ENCODE data around the gene CD300LB.

Gene CD300LB

DNA sequence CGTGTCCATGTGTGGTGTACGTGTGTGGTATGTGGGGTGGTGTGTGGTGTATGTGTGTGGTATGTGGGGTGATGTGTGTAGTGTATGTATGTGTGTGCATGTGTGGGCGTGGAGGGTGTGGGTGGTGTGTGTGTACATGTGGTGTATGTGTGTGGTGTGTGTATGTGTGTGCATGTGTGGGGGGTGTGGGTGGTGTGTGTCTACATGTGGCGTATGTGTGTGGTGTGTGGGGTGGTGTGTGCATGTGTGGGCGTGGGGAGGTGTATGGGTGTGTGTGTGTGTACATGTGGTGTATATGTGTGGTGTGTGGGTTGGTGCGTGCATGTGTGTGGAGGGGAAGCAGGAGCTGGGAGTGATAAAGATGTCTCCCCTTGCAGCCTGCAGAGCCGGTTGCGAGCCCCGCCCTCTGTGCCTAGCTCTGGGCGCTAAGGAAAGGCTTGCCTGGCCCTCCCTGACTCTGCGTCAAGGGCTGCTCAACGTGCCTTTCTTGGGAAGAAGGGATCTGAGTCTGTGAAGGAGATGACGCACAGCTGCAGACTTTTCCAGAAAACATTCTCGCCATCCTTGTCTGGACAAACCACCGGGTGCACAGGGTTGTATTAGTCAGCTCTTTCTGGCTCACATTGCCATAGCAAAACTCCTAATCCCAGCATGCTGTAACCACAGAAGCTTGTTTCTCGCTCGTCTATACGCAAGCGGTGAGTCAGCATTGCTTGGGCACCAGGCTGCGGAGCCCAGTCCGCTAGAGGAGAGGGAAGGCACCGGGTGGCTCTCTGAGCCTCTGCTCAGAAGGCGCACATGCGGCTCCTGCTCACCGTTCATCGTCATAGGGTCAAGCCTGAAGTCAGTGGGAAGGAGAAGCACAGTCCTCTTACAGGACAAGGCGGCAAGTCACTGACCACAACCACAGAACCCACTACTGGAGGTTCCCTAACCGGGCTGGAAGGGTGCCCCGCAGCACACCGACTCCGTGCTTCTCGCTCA lies 38.0 kb upstream of the CD300LB start:
- Histone ChIP-seq H3K79me2 (ENCODE audit: insufficient read depth, low read length) (no peaks in the 10 kb centered on the region), H3K9me3 (ENCODE audit: insufficient read depth, low read length, severe bottlenecking) (no peaks in the 10 kb centered on the region), H3K4me2 (ENCODE audit: insufficient read depth, low read length) (no peak overlapping the region), H3K36me3 (ENCODE audit: insufficient read depth, low read length) (no peaks in the 10 kb centered on the region), H3K4me1 (ENCODE audit: insufficient read depth, low read length) (no peaks in the 10 kb centered on the region), H3K9ac (ENCODE audit: low read depth, low read length) (no peak overlapping the region), H3K27me3 (ENCODE audit: insufficient read depth, low read length, poor library complexity) (peaks cover 16% of the 10 kb centered on the region), H2AFZ (ENCODE audit: low read depth, low read length) (no peak overlapping the region), H3K27ac (ENCODE audit: low read length) (no peak overlapping the region), H3K4me3 (ENCODE audit: low read depth in 1 of 2, low read length in 2 of 2) (no peak overlapping the region), H4K20me1 (ENCODE audit: insufficient read depth, low read length) (no peaks in the 10 kb centered on the region)
- ATAC-seq (ENCODE audit: insufficient read depth, low read depth) (peak; percentile 44; the same call in 1 of the 3 replicates), DNase-seq (peak; percentile 13)
- TF ChIP-seq, protein P1, sequence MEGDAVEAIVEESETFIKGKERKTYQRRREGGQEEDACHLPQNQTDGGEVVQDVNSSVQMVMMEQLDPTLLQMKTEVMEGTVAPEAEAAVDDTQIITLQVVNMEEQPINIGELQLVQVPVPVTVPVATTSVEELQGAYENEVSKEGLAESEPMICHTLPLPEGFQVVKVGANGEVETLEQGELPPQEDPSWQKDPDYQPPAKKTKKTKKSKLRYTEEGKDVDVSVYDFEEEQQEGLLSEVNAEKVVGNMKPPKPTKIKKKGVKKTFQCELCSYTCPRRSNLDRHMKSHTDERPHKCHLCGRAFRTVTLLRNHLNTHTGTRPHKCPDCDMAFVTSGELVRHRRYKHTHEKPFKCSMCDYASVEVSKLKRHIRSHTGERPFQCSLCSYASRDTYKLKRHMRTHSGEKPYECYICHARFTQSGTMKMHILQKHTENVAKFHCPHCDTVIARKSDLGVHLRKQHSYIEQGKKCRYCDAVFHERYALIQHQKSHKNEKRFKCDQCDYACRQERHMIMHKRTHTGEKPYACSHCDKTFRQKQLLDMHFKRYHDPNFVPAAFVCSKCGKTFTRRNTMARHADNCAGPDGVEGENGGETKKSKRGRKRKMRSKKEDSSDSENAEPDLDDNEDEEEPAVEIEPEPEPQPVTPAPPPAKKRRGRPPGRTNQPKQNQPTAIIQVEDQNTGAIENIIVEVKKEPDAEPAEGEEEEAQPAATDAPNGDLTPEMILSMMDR (IDR thresholded peaks at IDR 0.05; ENCODE audit: borderline replicate concordance, extremely low read depth, low read length, poor library complexity, severe bottlenecking): no peak
- no peak for TF ChIP-seq EZH2 (IDR thresholded peaks at IDR 0.05; ENCODE audit: borderline replicate concordance, low read depth, low read length, severe bottlenecking)

- no peaks in the 10 kb centered on the region for H3K79me2 ChIP-seq (ENCODE audit: insufficient read depth, low read length)
- no peak for TF ChIP-seq EZH2 (IDR thresholded peaks at IDR 0.05; ENCODE audit: borderline replicate concordance, low read depth, low read length, severe bottlenecking)
- TF ChIP-seq, protein P1 (IDR thresholded peaks at IDR 0.05; ENCODE audit: borderline replicate concordance, extremely low read depth, low read length, poor library complexity, severe bottlenecking): no peak
- no peaks in the 10 kb centered on the region for H3K36me3 ChIP-seq (ENCODE audit: insufficient read depth, low read length)
- no peak for ATAC-seq (ENCODE audit: insufficient read depth, low read depth)
- no peak for DNase-seq
- peaks cover 16% of the 10 kb centered on the region for H3K27me3 ChIP-seq (ENCODE audit: insufficient read depth, low read length, poor library complexity)
- no peaks in the 10 kb centered on the region for H3K4me1 ChIP-seq (ENCODE audit: insufficient read depth, low read length)
- no peak overlapping the region for H3K27ac ChIP-seq (ENCODE audit: low read length)
- H4K20me1 ChIP-seq (ENCODE audit: insufficient read depth, low read length): no peaks in the 10 kb centered on the region
- no peak overlapping the region for H3K4me2 ChIP-seq (ENCODE audit: insufficient read depth, low read length)
- no peak overlapping the region for H3K4me3 ChIP-seq (ENCODE audit: low read depth in 1 of 2, low read length in 2 of 2)
- H2AFZ ChIP-seq (ENCODE audit: low read depth, low read length): no peak overlapping the region
- no peak overlapping the region for H3K9ac ChIP-seq (ENCODE audit: low read depth, low read length)
- H3K9me3 ChIP-seq (ENCODE audit: insufficient read depth, low read length, severe bottlenecking): no peaks in the 10 kb centered on the region
These were observed 37.0 kb upstream of the CD300LB start for GRCh38 chr17:74568106-74568873.

GRCh38 chr17:74567397-74567796 lies 36.1 kb upstream of the CD300LB start, which contains the start of gene CD300H:
Gene CD300H (minus strand): TSS chr17:74567509.
- no peak for TF ChIP-seq EZH2 (IDR thresholded peaks at IDR 0.05; ENCODE audit: borderline replicate concordance, low read depth, low read length, severe bottlenecking)
- TF ChIP-seq, protein P1 (IDR thresholded peaks at IDR 0.05; ENCODE audit: borderline replicate concordance, extremely low read depth, low read length, poor library complexity, severe bottlenecking): no peak
- Histone ChIP-seq H3K79me2 (ENCODE audit: insufficient read depth, low read length) (no peaks in the 10 kb centered on the region), H3K27ac (ENCODE audit: low read length) (no peak within 1 kb of the TSS), H2AFZ (ENCODE audit: low read depth, low read length) (no peak within 1 kb of the TSS), H3K36me3 (ENCODE audit: insufficient read depth, low read length) (no peaks in the 10 kb centered on the region), H4K20me1 (ENCODE audit: insufficient read depth, low read length) (no peaks in the 10 kb centered on the region), H3K9me3 (ENCODE audit: insufficient read depth, low read length, severe bottlenecking) (no peaks in the 10 kb centered on the region), H3K27me3 (ENCODE audit: insufficient read depth, low read length, poor library complexity) (peaks cover 11% of the 10 kb centered on the region), H3K4me3 (ENCODE audit: low read depth in 1 of 2, low read length in 2 of 2) (no peak within 1 kb of the TSS), H3K4me1 (ENCODE audit: insufficient read depth, low read length) (no peaks in the 10 kb centered on the region), H3K4me2 (ENCODE audit: insufficient read depth, low read length) (no peak within 1 kb of the TSS), H3K9ac (ENCODE audit: low read depth, low read length) (no peak within 1 kb of the TSS)
- no peak for DNase-seq
- ATAC-seq (ENCODE audit: insufficient read depth, low read depth): no peak

Measured in DND-41 (cell line).